A673 (cell line): ENCODE results near the gene ERBB2.

Experiments used
- CTCF ChIP-seq: fragments of 300-800, 200-600 bp; sonication (generic); conservative IDR thresholded peaks from 2 replicates; pipeline ENCODE4 v1.5.1; 2017; ENCODE audit warnings: low read depth, mild to moderate bottlenecking, antibody characterized with exemption, low read length, moderate library complexity, mixed read lengths
- EZH2 ChIP-seq: fragments of 200-600 bp; sonication (generic); IDR thresholded peaks from 2 replicates; pipeline ENCODE4 v1.6.1; 2017; ENCODE audit warnings: borderline replicate concordance, low read depth, mild to moderate bottlenecking, mixed read lengths, antibody characterized with exemption, low read length; ENCODE audit not compliant: poor library complexity, severe bottlenecking

- TF ChIP-seq CTCF = peak; percentile 62
- TF ChIP-seq EZH2 = no peak
These were observed 31.6 kb upstream of the ERBB2 start, which contains the start of gene PNMT for GRCh38 chr17:39667945-39668924.
